A549 (cell line): Measurements from ENCODE around the gene DPY19L3.

Experiments
- CEBPB ChIP-seq, 2 experiments: fragments of >200 bp in 1 of 2; sonication (Bioruptor Twin) in 1 of 2; formaldehyde crosslinking in 1 of 2; IDR thresholded peaks; 2 replicates each; pipeline ENCODE4 v1.6.1; 2012 to 2016
- MYC ChIP-seq: IDR thresholded peaks from 2 replicates; pipeline ENCODE4 v1.6.1; 2012; ENCODE audit warnings: mild to moderate bottlenecking, inconsistent platforms, low read length, improper control_type of control experiment, borderline replicate concordance
- POLR2A ChIP-seq: IDR thresholded peaks from 2 replicates; pipeline ENCODE4 v1.6.1; 2012; ENCODE audit warnings: mild to moderate bottlenecking, low read length
- RCOR1 ChIP-seq: fragments of 150-350 bp; IDR thresholded peaks from 2 replicates; pipeline ENCODE4 v1.6.1; 2014; ENCODE audit warnings: antibody characterized with exemption, low read length, low read depth
- TF ChIP-seq, protein P1 (sequence below): fragments of >200 bp; sonication (Bioruptor Twin); formaldehyde crosslinking; IDR thresholded peaks from 3 replicates; pipeline ENCODE4 v1.5.1; 2016

DNA sequence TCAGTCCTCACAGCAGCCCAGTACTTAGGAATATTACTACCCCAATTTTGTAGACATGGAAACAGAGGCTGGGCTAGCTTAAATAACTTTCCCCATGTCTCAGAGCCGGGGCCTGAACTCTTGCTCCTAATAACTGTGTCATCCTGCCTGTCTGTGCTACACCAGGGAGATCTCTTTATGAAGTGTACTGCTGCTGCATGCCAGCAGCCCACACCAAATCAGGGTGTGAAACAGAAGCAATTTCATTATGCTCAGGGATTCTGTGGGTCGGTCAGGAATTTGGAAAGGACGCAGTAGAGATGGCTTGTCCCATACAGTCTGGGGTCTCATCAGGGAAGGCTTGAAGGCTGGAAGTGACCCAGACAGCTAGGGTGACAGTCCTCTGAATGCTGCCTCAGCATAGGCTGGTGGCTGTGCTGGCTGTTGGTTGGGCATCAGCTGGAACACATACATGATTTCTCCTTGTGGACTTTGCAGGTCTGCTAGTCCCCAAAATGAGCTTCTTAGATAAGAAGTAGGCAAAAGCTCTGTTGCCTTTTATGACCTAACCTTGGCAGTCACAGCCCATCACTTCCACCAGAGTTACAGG, 37.5 kb upstream of the DPY19L3 start:
- TF ChIP-seq POLR2A (no peak), RCOR1 (no peak), CEBPB (IDR thresholded peaks at IDR 0.05) (no peak), MYC (no peak)
- TF ChIP-seq, protein P1, sequence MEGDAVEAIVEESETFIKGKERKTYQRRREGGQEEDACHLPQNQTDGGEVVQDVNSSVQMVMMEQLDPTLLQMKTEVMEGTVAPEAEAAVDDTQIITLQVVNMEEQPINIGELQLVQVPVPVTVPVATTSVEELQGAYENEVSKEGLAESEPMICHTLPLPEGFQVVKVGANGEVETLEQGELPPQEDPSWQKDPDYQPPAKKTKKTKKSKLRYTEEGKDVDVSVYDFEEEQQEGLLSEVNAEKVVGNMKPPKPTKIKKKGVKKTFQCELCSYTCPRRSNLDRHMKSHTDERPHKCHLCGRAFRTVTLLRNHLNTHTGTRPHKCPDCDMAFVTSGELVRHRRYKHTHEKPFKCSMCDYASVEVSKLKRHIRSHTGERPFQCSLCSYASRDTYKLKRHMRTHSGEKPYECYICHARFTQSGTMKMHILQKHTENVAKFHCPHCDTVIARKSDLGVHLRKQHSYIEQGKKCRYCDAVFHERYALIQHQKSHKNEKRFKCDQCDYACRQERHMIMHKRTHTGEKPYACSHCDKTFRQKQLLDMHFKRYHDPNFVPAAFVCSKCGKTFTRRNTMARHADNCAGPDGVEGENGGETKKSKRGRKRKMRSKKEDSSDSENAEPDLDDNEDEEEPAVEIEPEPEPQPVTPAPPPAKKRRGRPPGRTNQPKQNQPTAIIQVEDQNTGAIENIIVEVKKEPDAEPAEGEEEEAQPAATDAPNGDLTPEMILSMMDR: no peak
